Measurements from ENCODE around the gene LMO2. TPM values are rescaled to one million over a fixed set of nuclear protein-coding genes. Genes with fewer than 3 reads are reported as not detected.
A peak's percentile ranks its signal among the peaks of the same experiment; 100 is the strongest.
"Not testable (repeated sequence)": the region's sequence is repeated elsewhere in the genome, so short reads cannot be mapped to it uniquely, and the experiment has no call there.

Gene LMO2
- total RNA-seq, 2 donors from 2014 or later = 7.3 to 8.0 TPM

DNA sequence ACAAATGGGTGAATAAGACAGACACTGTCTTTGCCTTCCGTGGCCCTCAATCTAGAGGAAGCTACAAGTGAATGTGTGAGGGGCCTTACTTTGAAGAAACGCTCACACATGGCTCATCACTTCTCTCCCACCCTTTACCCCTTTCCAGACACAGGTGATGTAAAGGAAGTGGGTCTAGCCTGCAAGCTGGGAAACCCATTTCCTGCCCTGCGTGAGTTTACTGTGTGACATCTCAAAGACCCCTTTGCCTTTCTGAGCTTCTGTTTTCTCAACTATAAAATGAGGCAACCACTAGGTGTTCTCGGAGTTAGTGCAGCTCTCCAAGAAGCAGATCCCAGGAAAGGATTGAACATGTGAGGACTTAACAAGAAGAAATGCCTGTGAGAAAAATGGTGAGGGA is 43.1 kb upstream of the LMO2 start:
- DNase-seq = no peak
- peaks cover 0 to 6% (median 0%) of the 10 kb centered on the region in 3 donors for H3K9me3 ChIP-seq
- H3K36me3 ChIP-seq (replicated peaks in 1 of 2; ENCODE audit: insufficient read depth in 1 of 2, low read depth in 2 of 2) = no peaks in the 10 kb centered on the region
- H3K4me3 ChIP-seq = no peak overlapping the region
- H3K27ac ChIP-seq = no peak overlapping the region
- ATAC-seq = no peak
- H3K4me1 ChIP-seq = peaks cover 3% of the 10 kb centered on the region
- TF ChIP-seq, protein P1, sequence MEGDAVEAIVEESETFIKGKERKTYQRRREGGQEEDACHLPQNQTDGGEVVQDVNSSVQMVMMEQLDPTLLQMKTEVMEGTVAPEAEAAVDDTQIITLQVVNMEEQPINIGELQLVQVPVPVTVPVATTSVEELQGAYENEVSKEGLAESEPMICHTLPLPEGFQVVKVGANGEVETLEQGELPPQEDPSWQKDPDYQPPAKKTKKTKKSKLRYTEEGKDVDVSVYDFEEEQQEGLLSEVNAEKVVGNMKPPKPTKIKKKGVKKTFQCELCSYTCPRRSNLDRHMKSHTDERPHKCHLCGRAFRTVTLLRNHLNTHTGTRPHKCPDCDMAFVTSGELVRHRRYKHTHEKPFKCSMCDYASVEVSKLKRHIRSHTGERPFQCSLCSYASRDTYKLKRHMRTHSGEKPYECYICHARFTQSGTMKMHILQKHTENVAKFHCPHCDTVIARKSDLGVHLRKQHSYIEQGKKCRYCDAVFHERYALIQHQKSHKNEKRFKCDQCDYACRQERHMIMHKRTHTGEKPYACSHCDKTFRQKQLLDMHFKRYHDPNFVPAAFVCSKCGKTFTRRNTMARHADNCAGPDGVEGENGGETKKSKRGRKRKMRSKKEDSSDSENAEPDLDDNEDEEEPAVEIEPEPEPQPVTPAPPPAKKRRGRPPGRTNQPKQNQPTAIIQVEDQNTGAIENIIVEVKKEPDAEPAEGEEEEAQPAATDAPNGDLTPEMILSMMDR (IDR thresholded peaks at IDR 0.05) = no peak
- no peak for TF ChIP-seq POLR2A (IDR thresholded peaks at IDR 0.05)
- intact Hi-C loops (cut with DNase I) = no loop called here
- WGBS, 2 donors = 83 to 88% methylated on average over 4 of the region's 4 CpGs
- no peaks in the 10 kb centered on the region for H3K27me3 ChIP-seq

DNA sequence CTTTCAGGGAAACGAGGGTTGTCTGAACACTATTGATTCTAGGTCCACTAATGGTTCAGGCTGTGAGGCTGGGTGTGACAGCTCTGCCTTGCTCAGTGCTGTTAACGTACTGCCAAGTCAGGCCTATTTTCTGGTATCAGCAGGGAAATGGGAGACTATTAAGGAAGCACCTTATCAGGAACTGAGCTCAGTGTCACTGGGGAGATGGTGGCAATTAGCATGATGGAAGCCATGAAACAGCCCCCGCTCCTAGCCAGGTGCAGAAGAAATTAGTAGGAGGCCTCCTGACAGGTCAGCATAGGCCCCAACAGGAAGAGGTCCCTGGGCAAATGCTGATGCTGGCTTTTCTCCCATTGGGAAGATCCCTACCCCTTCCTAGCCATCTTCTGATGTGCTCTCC is 42.6 kb upstream of the LMO2 start:
- H3K4me3 ChIP-seq = no peak overlapping the region
- H3K36me3 ChIP-seq (replicated peaks in 1 of 2; ENCODE audit: insufficient read depth in 1 of 2, low read depth in 2 of 2) = no peaks in the 10 kb centered on the region
- ATAC-seq = no peak
- peak in 1 of 4 donors; percentile 30 for DNase-seq
- no peak overlapping the region for H3K27ac ChIP-seq
- H3K27me3 ChIP-seq = no peaks in the 10 kb centered on the region
- WGBS, 2 donors = 51 to 54% methylated on average over 3 of the region's 3 CpGs
- intact Hi-C loops (cut with DNase I) = no loop called here
- no peak for TF ChIP-seq POLR2A (IDR thresholded peaks at IDR 0.05)
- H3K9me3 ChIP-seq = peaks cover 0 to 6% (median 0%) of the 10 kb centered on the region in 3 donors
- peaks cover 3% of the 10 kb centered on the region for H3K4me1 ChIP-seq

DNA sequence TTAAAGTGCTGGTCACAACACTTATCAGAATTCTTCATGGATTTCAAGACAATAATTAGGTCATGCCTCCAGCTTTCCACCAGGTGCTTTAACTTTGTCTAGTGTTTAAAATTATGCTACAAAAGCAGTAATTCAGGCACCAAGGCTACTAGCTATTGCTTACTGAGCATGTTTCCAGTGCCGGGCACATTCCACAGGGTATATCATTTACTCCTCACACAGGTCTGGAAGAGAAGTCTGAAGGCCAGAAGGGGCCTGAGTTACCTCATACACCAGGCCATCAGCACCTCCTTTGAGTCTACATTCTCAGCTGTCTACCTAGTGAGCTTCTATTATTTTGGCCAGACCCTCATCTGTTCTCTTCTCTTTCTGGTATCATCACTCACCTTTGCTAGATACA is 41.7 kb upstream of the LMO2 start:
- peak in 1 of 4 donors; percentile 22 for DNase-seq
- H3K27ac ChIP-seq = no peak overlapping the region
- H3K4me1 ChIP-seq = peaks cover 3% of the 10 kb centered on the region
- H3K27me3 ChIP-seq = no peaks in the 10 kb centered on the region
- intact Hi-C loops (cut with DNase I) = no loop called here
- H3K36me3 ChIP-seq (replicated peaks in 1 of 2; ENCODE audit: insufficient read depth in 1 of 2, low read depth in 2 of 2) = no peaks in the 10 kb centered on the region
- WGBS, 2 donors = 50 to 63% methylated on average over 1 of the region's 1 CpG
- H3K4me3 ChIP-seq = no peak overlapping the region
- TF ChIP-seq, protein P1 (IDR thresholded peaks at IDR 0.05) = no peak
- no peak for TF ChIP-seq POLR2A (IDR thresholded peaks at IDR 0.05)
- peaks cover 0 to 6% (median 0%) of the 10 kb centered on the region in 3 donors for H3K9me3 ChIP-seq
- ATAC-seq = peak; percentile 65

DNA sequence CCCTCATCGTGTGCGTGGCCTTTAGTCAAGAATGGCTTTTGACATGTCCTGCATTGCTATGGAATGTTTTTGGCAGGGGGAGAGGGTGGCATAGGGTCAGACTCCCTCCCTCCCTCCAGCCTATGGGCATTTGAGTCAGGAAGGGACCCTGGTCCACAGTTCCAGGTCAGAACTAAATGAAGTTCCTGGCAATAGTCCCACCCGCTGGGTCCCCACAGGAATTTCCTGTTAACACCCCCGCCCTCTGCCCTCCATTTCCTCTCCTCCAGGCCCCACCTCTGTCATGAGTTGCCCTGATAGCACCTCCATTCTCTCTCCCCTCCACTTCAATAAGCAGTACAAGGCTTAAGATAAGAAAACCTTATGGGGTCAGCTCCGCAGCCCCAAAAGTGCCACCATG is 40.8 kb upstream of the LMO2 start:
- H3K27ac ChIP-seq = no peak overlapping the region
- no peak for ATAC-seq
- H3K36me3 ChIP-seq (replicated peaks in 1 of 2; ENCODE audit: insufficient read depth in 1 of 2, low read depth in 2 of 2) = no peaks in the 10 kb centered on the region
- DNase-seq = no peak
- H3K9me3 ChIP-seq = peaks cover 0 to 6% (median 0%) of the 10 kb centered on the region in 3 donors
- peaks cover 3% of the 10 kb centered on the region for H3K4me1 ChIP-seq
- H3K4me3 ChIP-seq = no peak overlapping the region
- H3K27me3 ChIP-seq = no peaks in the 10 kb centered on the region
- 78 to 89% methylated on average over 5 of the region's 5 CpGs for WGBS, 2 donors
- intact Hi-C loops (cut with DNase I) = no loop called here
- TF ChIP-seq POLR2A (IDR thresholded peaks at IDR 0.05) = no peak
- TF ChIP-seq, protein P1 (IDR thresholded peaks at IDR 0.05) = no peak

DNA sequence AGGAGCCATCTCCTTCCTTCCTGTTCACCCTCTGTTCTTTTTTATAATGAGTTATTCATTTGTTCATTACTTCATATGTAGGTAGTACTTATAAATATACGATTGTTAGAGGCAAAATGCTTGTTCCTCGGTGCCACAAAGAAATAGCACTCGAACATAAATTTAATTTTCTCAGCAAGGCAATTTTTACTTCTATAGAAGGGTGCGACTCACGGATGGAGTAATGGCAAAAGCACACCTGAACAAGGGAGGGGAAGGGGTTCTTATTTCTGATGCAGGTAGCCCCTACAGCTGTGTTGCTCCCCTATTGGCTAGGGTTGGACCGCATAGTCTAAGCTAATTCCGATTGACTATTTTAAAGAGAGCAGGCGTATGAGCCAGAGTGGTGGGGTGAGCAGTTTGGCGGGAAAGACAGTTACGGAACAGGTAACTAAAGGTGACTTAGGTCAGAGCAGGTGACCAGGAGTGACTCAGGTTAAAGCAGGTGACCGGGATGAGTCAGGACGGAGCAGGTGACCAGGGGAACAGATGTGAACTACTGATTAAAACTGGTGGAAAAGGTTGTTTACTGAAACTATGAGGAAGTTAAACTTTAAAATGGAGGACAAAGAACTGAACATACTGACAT is 40.0 kb upstream of the LMO2 start:
- H3K4me3 ChIP-seq; DNase-seq; H3K27ac ChIP-seq; H3K4me1 ChIP-seq; H3K36me3 ChIP-seq (replicated peaks in 1 of 2; ENCODE audit: insufficient read depth in 1 of 2, low read depth in 2 of 2); H3K27me3 ChIP-seq; intact Hi-C loops (cut with DNase I); H3K9me3 ChIP-seq; ATAC-seq: not testable (repeated sequence)
- WGBS, 2 donors = 82 to 85% methylated on average over 12 of the region's 12 CpGs

DNA sequence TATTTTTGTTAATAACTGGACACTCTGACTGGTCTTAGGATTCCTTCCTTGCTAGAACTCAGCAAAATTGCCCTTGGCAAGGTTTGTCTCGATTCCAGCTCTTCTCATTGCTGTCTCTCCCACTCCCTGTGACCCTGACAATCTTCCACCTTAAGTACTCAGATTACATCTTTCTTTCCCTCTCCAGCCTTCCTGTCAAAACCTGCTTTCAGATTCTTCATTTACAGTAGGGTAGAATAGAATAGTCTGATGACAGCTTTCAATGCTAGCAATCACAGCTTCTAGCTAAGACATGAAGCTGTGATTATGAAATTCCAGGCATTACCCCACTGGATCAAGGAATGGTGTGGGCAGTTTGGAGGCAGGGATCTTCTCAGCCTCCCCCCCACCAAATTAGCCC is 39.2 kb upstream of the LMO2 start:
- H3K9me3 ChIP-seq = peaks cover 0 to 6% (median 0%) of the 10 kb centered on the region in 3 donors
- H3K4me3 ChIP-seq = no peak overlapping the region
- 67 to 83% methylated on average over 1 of the region's 1 CpG for WGBS, 2 donors
- H3K27ac ChIP-seq = peak overlapping the region in 2 of 4 donors; percentile 20 to 75
- intact Hi-C loops (cut with DNase I) = no loop called here
- H3K27me3 ChIP-seq = no peaks in the 10 kb centered on the region
- no peak for TF ChIP-seq POLR2A (IDR thresholded peaks at IDR 0.05)
- TF ChIP-seq, protein P1 (IDR thresholded peaks at IDR 0.05) = no peak
- DNase-seq (no peak), ATAC-seq (no peak)
- H3K36me3 ChIP-seq (replicated peaks in 1 of 2; ENCODE audit: insufficient read depth in 1 of 2, low read depth in 2 of 2) = no peaks in the 10 kb centered on the region
- peaks cover 3% of the 10 kb centered on the region for H3K4me1 ChIP-seq
